Thyroid gland (tissue), 4 donors: ENCODE data around the gene CRY2.

Experiments used
- POLR2A ChIP-seq, 2 donors: fragments of 450-650 bp; IDR thresholded peaks; one replicate each; pipeline ENCODE4 v1.6.1; 2017; ENCODE audit warnings: antibody characterized with exemption in 2 of 2, mild to moderate bottlenecking in 2 of 2, moderate library complexity in 1 of 2
- TF ChIP-seq, protein P1 (sequence below), 6 experiments: fragments of 200-600 bp in 3 of 6; fragments of 450-650 bp in 3 of 6; sonication (generic) in 3 of 6; IDR thresholded peaks; one replicate each; pipeline ENCODE4 v1.5.1; 2016 to 2019; ENCODE audit warnings: antibody characterized with exemption in 6 of 6, mild to moderate bottlenecking in 2 of 6, inconsistent platforms in 1 of 6, moderate library complexity in 1 of 6

DNA sequence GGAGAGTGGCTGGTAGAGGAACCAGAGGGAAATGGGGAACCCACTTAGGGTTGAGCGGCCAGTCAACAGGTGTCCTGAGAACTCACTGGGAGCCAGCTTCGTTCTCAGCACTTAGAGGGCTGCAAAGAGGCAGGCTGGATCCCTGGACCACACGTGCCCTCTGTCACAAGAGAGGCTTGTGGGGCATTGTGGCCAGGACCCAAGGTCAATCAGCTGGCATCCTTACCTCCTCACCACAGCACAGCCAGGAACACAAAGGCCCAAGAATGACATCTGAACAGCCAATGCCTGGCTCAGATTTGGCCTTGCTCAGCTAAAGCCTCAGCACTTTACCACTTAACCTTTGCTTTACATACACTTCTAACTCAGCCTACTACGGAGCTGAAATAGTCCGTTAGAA, 45.6 kb downstream of the CRY2 start:
- TF ChIP-seq, protein P1, sequence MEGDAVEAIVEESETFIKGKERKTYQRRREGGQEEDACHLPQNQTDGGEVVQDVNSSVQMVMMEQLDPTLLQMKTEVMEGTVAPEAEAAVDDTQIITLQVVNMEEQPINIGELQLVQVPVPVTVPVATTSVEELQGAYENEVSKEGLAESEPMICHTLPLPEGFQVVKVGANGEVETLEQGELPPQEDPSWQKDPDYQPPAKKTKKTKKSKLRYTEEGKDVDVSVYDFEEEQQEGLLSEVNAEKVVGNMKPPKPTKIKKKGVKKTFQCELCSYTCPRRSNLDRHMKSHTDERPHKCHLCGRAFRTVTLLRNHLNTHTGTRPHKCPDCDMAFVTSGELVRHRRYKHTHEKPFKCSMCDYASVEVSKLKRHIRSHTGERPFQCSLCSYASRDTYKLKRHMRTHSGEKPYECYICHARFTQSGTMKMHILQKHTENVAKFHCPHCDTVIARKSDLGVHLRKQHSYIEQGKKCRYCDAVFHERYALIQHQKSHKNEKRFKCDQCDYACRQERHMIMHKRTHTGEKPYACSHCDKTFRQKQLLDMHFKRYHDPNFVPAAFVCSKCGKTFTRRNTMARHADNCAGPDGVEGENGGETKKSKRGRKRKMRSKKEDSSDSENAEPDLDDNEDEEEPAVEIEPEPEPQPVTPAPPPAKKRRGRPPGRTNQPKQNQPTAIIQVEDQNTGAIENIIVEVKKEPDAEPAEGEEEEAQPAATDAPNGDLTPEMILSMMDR (IDR thresholded peaks at IDR 0.05): no peak
- TF ChIP-seq POLR2A (IDR thresholded peaks at IDR 0.05): no peak
